Glutamatergic neuron (in vitro differentiated cells): Measurements from ENCODE around the gene SHFL. TPM values are rescaled to one million over a fixed set of nuclear protein-coding genes. Genes with fewer than 3 reads are reported as not detected.
A peak's percentile ranks its signal among the peaks of the same experiment; 100 is the strongest.

ENCODE experiments used
- DNase-seq: peaks from one replicate; pipeline ENCODE4 v3.0.0; 2022
- H3K27ac Mint-ChIP-seq: one replicate; pipeline ENCODE4 v1.8.0; 2020; ENCODE audit warnings: mild to moderate bottlenecking, mixed read lengths, inconsistent platforms; ENCODE audit not compliant: unreplicated experiment
- H3K27me3 Mint-ChIP-seq: one replicate; pipeline ENCODE4 v1.8.0; 2020; ENCODE audit warnings: mild to moderate bottlenecking, moderate library complexity, mixed read lengths, inconsistent platforms; ENCODE audit not compliant: unreplicated experiment
- H3K36me3 Mint-ChIP-seq: one replicate; pipeline ENCODE4 v1.8.0; 2020; ENCODE audit warnings: mild to moderate bottlenecking, mixed read lengths, inconsistent platforms; ENCODE audit not compliant: unreplicated experiment
- H3K4me1 Mint-ChIP-seq: one replicate; pipeline ENCODE4 v1.8.0; 2020; ENCODE audit warnings: mild to moderate bottlenecking, low read depth, mixed read lengths, inconsistent platforms; ENCODE audit not compliant: unreplicated experiment
- H3K4me3 Mint-ChIP-seq: one replicate; pipeline ENCODE4 v1.8.0; 2020; ENCODE audit warnings: mild to moderate bottlenecking, mixed read lengths, inconsistent platforms; ENCODE audit not compliant: unreplicated experiment
- H3K9me3 Mint-ChIP-seq: one replicate; pipeline ENCODE4 v1.8.0; 2020; ENCODE audit warnings: mild to moderate bottlenecking, moderate library complexity, mixed read lengths, inconsistent platforms; ENCODE audit not compliant: unreplicated experiment
- total RNA-seq: library from RNA; stranded (reverse); fragmentation: NEBNext Ultra II Directional; extraction: Animal tissue kit (Norgen Biotek cat#: 25700); gene quantifications from one replicate; pipeline ENCODE4 v1.2.1, GENCODE V29; 2021; ENCODE audit not compliant: unreplicated experiment
- TF ChIP-seq, protein P1 (sequence below): fragments of 200-600 bp; sonication (generic); IDR thresholded peaks from one replicate; pipeline ENCODE4 v1.5.0; 2021; ENCODE audit not compliant: partially characterized antibody, unreplicated experiment

SHFL gene
- total RNA-seq, 1 donor from 2014 or later = 0.20 TPM

DNA sequence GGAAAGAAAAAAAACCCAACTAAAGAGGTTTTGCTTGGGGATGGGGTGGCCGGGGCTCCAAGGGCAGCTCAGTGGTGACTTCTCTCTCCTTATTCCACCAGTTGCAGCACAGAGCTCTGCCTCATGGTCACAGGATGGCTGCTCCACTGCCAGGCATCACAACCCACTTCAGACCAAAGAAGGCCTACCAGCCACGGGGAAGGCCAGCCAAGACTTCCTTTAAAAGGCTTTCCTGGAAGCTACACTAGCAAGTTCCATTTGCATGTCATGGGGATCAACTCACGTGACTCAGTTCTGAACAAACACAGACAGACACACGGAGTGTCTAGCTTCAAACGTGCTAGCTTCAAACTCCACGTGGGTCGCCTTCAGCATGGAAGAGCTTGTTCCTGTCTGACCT, 46.8 kb downstream of the SHFL start:
- no peak overlapping the region for H3K27ac Mint-ChIP-seq
- H3K4me3 Mint-ChIP-seq = no peak overlapping the region
- no peak for DNase-seq
- peaks cover 6% of the 10 kb centered on the region for H3K36me3 Mint-ChIP-seq
- peaks cover 2% of the 10 kb centered on the region for H3K9me3 Mint-ChIP-seq
- H3K27me3 Mint-ChIP-seq = peaks cover 5% of the 10 kb centered on the region
- peaks cover 2% of the 10 kb centered on the region for H3K4me1 Mint-ChIP-seq
- TF ChIP-seq, protein P1, sequence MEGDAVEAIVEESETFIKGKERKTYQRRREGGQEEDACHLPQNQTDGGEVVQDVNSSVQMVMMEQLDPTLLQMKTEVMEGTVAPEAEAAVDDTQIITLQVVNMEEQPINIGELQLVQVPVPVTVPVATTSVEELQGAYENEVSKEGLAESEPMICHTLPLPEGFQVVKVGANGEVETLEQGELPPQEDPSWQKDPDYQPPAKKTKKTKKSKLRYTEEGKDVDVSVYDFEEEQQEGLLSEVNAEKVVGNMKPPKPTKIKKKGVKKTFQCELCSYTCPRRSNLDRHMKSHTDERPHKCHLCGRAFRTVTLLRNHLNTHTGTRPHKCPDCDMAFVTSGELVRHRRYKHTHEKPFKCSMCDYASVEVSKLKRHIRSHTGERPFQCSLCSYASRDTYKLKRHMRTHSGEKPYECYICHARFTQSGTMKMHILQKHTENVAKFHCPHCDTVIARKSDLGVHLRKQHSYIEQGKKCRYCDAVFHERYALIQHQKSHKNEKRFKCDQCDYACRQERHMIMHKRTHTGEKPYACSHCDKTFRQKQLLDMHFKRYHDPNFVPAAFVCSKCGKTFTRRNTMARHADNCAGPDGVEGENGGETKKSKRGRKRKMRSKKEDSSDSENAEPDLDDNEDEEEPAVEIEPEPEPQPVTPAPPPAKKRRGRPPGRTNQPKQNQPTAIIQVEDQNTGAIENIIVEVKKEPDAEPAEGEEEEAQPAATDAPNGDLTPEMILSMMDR = no peak

DNA sequence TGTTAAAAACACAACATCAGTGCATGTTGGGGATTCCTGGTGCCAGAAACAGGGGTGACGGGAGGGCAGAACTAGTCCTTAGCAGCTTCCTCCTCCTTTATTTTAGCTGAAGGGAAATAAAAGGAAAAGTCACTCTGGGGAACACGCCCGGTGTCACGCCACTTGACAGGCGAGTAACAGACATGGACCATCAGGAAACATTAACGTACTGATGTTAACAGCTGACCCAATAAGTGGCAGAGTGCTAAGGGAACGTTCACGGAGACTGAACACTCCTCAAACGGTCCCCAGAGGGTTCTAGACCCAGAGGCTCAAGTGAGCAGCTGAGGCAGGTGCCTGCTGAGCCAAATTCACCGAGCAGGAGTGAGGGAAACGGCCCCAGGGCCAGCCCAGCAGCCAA, 47.5 kb downstream of the SHFL start:
- Mint-ChIP-seq H3K27me3 (peaks cover 7% of the 10 kb centered on the region), H3K27ac (no peak overlapping the region), H3K4me3 (no peak overlapping the region)

DNA sequence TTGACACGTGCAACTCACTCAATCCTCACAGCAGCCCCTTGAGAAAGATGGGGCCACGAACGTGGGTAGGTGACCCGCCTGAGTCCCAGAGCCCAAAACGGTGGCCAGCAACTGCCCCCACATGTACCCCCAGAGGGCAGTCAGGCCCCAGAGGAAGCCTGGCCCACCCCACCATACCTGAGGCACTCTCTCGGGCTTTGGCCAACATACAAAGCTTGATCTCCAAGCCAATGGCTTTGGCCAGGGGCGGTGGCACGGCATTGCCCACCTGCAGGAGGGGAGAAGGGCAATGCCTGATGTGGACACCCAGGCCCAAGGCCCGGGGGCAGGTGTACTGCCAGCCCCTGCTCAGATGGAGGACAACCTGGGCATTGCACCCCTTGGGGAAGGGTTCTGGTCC, 47.9 kb downstream of the SHFL start:
- DNase-seq = no peak
- Mint-ChIP-seq H3K36me3 (peaks cover 6% of the 10 kb centered on the region), H3K4me3 (no peak overlapping the region), H3K27ac (no peak overlapping the region), H3K4me1 (peaks cover 2% of the 10 kb centered on the region), H3K9me3 (peaks cover 4% of the 10 kb centered on the region), H3K27me3 (peaks cover 7% of the 10 kb centered on the region)
- TF ChIP-seq, protein P1 = no peak

More for the DNA sequence above, 47.5 kb downstream of the SHFL start:
- Mint-ChIP-seq H3K4me1 (peaks cover 2% of the 10 kb centered on the region), H3K9me3 (peaks cover 3% of the 10 kb centered on the region), H3K36me3 (peaks cover 6% of the 10 kb centered on the region)
- DNase-seq = peak; percentile 50
- TF ChIP-seq, protein P1 = no peak

DNA sequence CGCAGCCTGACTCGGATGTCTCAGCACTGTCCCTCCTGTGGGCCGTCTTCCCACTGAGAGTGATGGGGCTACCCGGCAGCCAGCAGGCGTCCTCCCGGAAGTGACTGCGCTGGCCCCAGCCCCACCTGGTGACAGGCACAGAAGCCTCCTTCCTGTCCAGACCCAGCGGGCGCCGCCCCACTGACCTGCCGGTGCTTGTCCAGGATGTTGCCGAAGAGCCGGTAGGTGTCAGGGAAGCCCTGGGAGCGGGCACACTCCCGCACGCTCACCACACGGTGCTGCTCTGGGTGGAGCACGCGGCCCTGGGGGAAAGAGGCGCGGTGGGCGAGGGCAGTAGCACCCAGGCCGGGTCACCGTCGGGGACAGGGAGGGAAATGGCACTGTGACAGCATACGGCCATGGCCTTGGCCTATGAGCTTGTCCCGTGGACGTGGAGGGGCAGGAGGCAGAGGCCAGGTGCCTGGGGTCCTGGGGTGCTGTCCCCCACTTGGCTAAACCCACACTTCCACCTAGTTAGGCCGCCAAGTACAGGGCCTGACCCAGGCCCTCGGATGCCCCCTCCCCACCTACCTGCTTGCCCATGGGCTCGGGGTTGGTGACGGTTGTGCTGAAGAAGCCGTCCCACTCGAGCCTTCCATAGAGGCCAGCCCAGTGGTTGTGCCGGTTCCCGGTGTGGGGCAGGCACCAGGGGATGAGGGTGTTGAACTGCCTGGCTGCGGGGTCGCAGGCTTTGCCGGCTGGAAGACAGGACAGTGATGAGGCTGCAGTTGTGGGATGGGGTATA, 49.6 kb downstream of the SHFL start:
- Mint-ChIP-seq H3K27me3 (peaks cover 10% of the 10 kb centered on the region), H3K27ac (no peak overlapping the region)

DNA sequence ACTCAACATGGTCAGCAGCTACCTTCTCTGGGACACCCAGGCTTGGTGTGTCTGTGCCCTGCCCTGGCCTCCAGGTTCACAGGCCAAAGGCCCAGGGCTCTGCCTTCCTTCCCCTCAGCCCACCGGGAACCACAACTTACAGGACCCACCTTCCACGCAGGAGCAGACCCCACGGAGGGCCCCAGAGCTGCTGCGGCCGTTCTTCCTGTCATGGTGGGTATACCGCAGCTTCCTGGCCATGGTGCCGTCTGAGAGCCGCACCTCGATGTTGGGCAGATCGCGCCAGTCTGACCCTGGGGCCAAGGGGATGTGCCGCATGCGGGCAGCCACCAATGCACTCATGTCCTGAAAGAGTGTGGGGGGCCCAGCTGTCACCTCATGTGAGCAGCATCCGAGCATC, 50.8 kb downstream of the SHFL start:
- Mint-ChIP-seq H3K4me3 (no peak overlapping the region), H3K9me3 (peaks cover 4% of the 10 kb centered on the region), H3K36me3 (peaks cover 6% of the 10 kb centered on the region), H3K27me3 (peaks cover 11% of the 10 kb centered on the region), H3K27ac (no peak overlapping the region), H3K4me1 (peaks cover 3% of the 10 kb centered on the region)
- DNase-seq = no peak
- TF ChIP-seq, protein P1 = no peak

More for the DNA sequence above, 49.6 kb downstream of the SHFL start:
- peaks cover 4% of the 10 kb centered on the region for H3K9me3 Mint-ChIP-seq
- TF ChIP-seq, protein P1 = no peak
- DNase-seq = no peak
- peaks cover 3% of the 10 kb centered on the region for H3K4me1 Mint-ChIP-seq
- peaks cover 6% of the 10 kb centered on the region for H3K36me3 Mint-ChIP-seq
- no peak overlapping the region for H3K4me3 Mint-ChIP-seq
